ENCODE measurements around the gene ENTPD8.
"Not testable (repeated sequence)": the region's sequence is repeated elsewhere in the genome, so short reads cannot be mapped to it uniquely, and the experiment has no call there.

Gene ENTPD8

DNA sequence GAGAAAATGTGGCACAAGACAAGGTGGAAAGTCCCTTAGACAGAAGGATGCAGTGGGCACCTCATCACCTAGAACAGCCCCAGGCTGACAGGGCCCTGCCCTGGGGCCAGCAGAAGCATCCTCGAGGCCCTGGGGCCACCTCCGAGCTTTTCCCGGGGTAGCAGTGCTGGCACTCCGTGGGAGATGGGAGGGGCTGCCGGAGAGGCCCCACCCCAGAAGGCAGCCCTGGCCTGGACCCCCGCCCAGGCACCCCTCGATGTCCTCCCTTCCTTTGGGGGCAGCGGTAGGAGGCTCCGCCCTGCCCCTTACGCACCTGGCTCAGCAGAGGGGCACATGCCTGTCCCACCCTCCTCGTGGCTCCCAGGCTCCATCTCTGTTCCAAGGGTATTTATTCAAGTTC is 35.7 kb upstream of the ENTPD8 start:
- DNase-seq (ENCODE audit: low read depth) = no peak
- H3K4me3 ChIP-seq (ENCODE audit: low read depth, low read length) = no peak overlapping the region

DNA sequence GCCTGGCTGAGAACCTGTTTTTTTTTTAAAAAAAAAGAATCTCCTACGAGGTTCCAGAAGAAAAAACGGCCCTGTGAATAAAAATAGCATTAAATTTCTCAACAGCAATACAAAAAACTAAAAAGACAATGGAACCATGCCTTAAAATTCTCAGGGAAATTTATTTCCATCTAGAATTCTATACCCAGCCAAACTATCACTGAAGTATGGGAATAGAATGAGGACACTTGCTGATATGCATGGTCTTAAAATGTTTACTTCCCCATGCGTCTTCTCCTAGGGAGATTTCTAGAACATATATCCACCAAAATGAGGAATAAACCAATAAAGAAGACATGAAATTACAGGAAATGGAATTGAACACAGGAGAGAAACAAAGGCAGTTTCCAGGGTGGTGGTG is 34.5 kb upstream of the ENTPD8 start:
- TF ChIP-seq, protein P1, sequence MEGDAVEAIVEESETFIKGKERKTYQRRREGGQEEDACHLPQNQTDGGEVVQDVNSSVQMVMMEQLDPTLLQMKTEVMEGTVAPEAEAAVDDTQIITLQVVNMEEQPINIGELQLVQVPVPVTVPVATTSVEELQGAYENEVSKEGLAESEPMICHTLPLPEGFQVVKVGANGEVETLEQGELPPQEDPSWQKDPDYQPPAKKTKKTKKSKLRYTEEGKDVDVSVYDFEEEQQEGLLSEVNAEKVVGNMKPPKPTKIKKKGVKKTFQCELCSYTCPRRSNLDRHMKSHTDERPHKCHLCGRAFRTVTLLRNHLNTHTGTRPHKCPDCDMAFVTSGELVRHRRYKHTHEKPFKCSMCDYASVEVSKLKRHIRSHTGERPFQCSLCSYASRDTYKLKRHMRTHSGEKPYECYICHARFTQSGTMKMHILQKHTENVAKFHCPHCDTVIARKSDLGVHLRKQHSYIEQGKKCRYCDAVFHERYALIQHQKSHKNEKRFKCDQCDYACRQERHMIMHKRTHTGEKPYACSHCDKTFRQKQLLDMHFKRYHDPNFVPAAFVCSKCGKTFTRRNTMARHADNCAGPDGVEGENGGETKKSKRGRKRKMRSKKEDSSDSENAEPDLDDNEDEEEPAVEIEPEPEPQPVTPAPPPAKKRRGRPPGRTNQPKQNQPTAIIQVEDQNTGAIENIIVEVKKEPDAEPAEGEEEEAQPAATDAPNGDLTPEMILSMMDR (IDR thresholded peaks at IDR 0.05; ENCODE audit: control insufficient read depth, extremely low read depth, insufficient read depth) = no peak
- no peak for DNase-seq (ENCODE audit: low read depth)
- no peak overlapping the region for H3K4me3 ChIP-seq (ENCODE audit: low read depth, low read length)

More for the DNA sequence above, 35.7 kb upstream of the ENTPD8 start:
- TF ChIP-seq, protein P1 (IDR thresholded peaks at IDR 0.05; ENCODE audit: control insufficient read depth, extremely low read depth, insufficient read depth) = no peak

DNA sequence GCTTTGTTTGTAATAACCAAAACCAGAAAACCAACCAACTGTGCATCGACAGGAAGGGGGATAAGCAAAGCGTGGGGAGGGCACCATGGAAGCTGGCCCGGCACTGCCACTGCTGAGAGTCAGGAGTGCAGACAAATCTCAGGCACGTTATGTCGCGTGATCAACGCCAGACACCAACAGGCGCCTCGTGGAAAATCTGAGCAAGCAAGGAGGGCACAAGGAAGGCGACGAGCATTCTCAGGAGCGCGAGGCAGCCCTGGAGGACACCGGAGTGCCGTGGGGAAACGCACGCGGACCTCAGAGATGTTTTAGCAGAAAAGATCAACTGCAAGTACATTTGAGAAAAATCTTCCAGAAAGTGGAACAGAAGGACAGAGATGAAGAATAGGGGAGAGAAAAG is 33.1 kb upstream of the ENTPD8 start:
- no peak for DNase-seq (ENCODE audit: low read depth)
- TF ChIP-seq, protein P1 (IDR thresholded peaks at IDR 0.05; ENCODE audit: control insufficient read depth, extremely low read depth, insufficient read depth) = no peak
- no peak overlapping the region for H3K4me3 ChIP-seq (ENCODE audit: low read depth, low read length)

DNA sequence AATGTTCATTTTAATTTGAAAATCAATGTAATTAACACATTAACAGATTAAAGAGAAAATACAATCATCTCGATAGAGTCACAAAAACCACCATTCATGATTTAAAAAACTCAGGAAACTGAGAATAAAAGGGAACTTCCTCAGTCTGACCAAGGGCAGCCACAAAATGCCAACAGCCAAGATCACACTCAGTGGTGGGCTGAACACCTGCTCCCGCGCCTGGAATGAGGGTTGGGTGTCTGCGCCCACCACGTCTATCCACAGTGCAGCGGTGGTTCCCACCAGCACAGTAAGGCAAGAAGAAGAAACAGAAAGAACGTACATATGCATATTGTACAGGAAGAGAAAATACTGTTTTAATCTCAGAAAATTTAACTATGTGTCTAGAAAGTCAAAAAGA is 29.6 kb upstream of the ENTPD8 start:
- TF ChIP-seq, protein P1 (IDR thresholded peaks at IDR 0.05; ENCODE audit: control insufficient read depth, extremely low read depth, insufficient read depth) = no peak
- no peak overlapping the region for H3K4me3 ChIP-seq (ENCODE audit: low read depth, low read length)
- no peak for DNase-seq (ENCODE audit: low read depth)

DNA sequence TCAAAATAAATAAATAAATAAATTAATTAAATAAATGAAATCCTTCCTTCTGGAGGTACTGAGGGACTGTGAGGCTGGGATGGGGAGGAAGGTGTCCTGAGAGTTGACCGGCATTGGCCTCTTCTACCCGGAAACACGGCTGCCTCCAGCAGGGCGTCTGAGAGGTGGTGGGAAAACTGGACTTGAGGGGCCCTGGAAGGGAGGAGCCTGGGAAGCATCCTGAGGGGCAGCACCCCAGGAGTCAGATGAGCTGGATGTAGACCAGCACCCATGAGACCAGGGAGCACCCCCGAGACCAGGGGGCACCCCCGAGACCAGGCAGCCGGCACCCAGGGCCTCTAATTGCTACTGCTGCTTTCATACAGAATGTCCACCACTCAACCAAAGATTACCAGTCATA is 26.7 kb upstream of the ENTPD8 start:
- no peak for DNase-seq (ENCODE audit: low read depth)
- H3K4me3 ChIP-seq (ENCODE audit: low read depth, low read length) = no peak overlapping the region
- TF ChIP-seq, protein P1 (IDR thresholded peaks at IDR 0.05; ENCODE audit: control insufficient read depth, extremely low read depth, insufficient read depth) = no peak

DNA sequence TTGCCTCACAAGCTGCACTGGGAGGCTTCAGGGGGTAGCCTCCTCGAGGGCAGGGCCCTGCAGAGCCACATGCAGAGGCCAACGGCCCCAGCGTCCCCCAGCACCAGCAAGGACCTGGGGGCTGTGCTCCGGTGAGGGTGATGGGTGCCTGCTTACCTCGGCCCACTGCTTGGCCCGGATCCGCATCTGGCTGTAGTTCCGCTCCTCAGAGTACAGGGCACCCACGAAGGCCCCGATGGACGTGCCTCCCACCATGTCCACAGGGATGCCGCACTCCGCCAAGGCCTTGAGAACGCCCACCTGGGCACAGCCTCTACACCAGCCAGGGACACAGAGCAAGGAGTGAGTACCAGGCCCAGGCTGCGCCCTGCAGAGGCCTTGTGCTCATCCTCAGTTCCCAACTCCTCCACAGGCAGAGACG is 26.0 kb upstream of the ENTPD8 start:
- TF ChIP-seq, protein P1 (IDR thresholded peaks at IDR 0.05; ENCODE audit: control insufficient read depth, extremely low read depth, insufficient read depth) = no peak
- DNase-seq (ENCODE audit: low read depth) = no peak
- H3K4me3 ChIP-seq (ENCODE audit: low read depth, low read length) = no peak overlapping the region

DNA sequence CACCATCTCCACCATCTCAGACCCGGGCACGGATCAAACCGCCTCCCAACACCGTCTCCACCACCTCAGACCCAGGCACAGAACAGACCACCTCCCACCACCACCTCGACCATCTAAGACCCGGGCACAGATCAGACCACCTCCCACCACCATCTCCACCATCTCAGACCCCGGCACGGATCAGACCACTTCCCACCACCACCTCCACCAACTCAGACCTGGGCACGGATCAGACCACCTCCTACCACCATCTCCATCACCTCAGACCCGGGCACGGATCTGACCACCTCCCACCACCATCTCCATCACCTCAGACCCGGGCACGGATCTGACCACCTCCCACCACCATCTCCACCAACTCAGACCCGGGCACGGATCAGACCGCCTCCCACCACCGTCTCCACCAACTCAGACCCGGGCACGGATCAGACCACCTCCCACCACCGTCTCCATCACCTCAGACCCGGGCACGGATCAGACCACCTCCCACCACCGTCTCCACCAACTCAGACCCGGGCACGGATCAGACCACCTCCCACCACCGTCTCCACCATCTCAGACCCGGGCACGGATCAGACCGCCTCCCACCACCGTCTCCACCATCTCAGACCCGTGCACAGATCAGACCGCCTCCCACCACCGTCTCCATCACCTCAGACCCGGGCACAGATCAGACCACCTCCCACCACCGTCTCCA is 25.4 kb upstream of the ENTPD8 start:
- H3K4me3 ChIP-seq (ENCODE audit: low read depth, low read length); DNase-seq (ENCODE audit: low read depth): not testable (repeated sequence)
